Heart left ventricle (tissue), 16 donors: Measurements from ENCODE around the gene TACC3. TPM values are rescaled to one million over a fixed set of nuclear protein-coding genes. Genes with fewer than 3 reads are reported as not detected.
A peak's percentile ranks its signal among the peaks of the same experiment; 100 is the strongest.

Experiments
- ATAC-seq, 4 donors: fragments of 200-7000 bp; cut with Tn5 transposase; one replicate each; pipeline ENCODE4 v1.9.1; 2020 to 2022; ENCODE audit warnings: moderate library complexity in 4 of 4, mild to moderate bottlenecking in 3 of 4, moderate number of reproducible peaks in 1 of 4
- DNase-seq, 5 donors: peaks; one replicate each; pipeline ENCODE4 v3.0.0-alpha.2; 2020
- H3K27ac ChIP-seq, 12 donors: fragments of 200-600 bp; sonication (generic) in 4 of 12; one replicate each; pipeline versions ENCODE4 v1.5.0 to v1.8.0; 2016 to 2022; ENCODE audit warnings: mild to moderate bottlenecking in 2 of 12
- H3K27me3 ChIP-seq, 9 donors: fragments of 200-600 bp; sonication (generic) in 2 of 9; one replicate each; pipeline versions ENCODE4 v1.5.1 to v1.8.0; 2016 to 2022; ENCODE audit warnings: mild to moderate bottlenecking in 3 of 9
- H3K36me3 ChIP-seq, 9 donors: fragments of 200-600 bp; sonication (generic) in 2 of 9; one replicate each; pipeline versions ENCODE4 v1.5.0 to v1.8.0; 2018 to 2022; ENCODE audit warnings: mild to moderate bottlenecking in 2 of 9
- H3K4me1 ChIP-seq, 12 donors: fragments of 200-600 bp; sonication (generic) in 4 of 12; one replicate each; pipeline versions ENCODE4 v1.5.0 to v1.8.0; 2016 to 2022; ENCODE audit warnings: mild to moderate bottlenecking in 3 of 12
- H3K4me3 ChIP-seq, 12 donors: fragments of 200-600 bp; sonication (generic) in 4 of 12; one replicate each; pipeline versions ENCODE4 v1.5.0 to v1.8.0; 2017 to 2022; ENCODE audit warnings: mild to moderate bottlenecking in 9 of 12, moderate library complexity in 4 of 12
- H3K9me3 ChIP-seq, 12 donors: fragments of 200-600 bp; sonication (generic) in 4 of 12; one replicate each; pipeline versions ENCODE4 v1.5.0 to v1.8.0; 2016 to 2022; ENCODE audit warnings: mild to moderate bottlenecking in 1 of 12
- CTCF ChIP-seq, 12 donors: fragments of 200-600 bp; sonication (generic) in 4 of 12; IDR thresholded peaks; one replicate each; pipeline versions ENCODE4 v1.5.0 to v1.8.0; 2018 to 2022; ENCODE audit warnings: antibody characterized with exemption in 12 of 12, mild to moderate bottlenecking in 5 of 12
- POLR2A ChIP-seq, 2 donors: fragments of 450-650 bp; IDR thresholded peaks; one replicate each; pipeline ENCODE4 v1.6.1; 2017; ENCODE audit warnings: antibody characterized with exemption in 2 of 2, mild to moderate bottlenecking in 2 of 2, moderate library complexity in 2 of 2
- WGBS, 4 donors: extraction: QIAGEN DNeasy Blood & Tissue Kit in 2 of 4; methylation state at CpG; one replicate each; pipeline versions ENCODE4 v1.1.5 to v1.1.7; 2013 to 2018; 5-methylcytosine and 5-hydroxymethylcytosine counted together
- intact Hi-C, 10 donors: fragments of 100-400 bp; cut with DNase I; formaldehyde crosslinking; loops; one replicate each; pipeline versions ENCODE4 v1.11.1 to v1.14.2; 2022
- polyA plus RNA-seq, 2 donors: library from polyadenylated mRNA; stranded (reverse); fragments of 200-250 nt; gene quantifications; one replicate each; pipeline ENCODE4 v1.2.3, GENCODE V29; 2013
- total RNA-seq, 9 donors: library from RNA; depleted of rRNA in 2 of 9; stranded (reverse); fragments of >200 nt in 2 of 9; fragmentation: NEBNext Ultra II Directional in 3 of 9; extraction: Animal tissue kit (Norgen Biotek cat#: 25700) in 3 of 9; gene quantifications; one replicate each; pipeline versions ENCODE4 v1.1.0 to v1.2.4, GENCODE V29; 2016 to 2023
- donor health status: ischemic (EF 13 %, LVEDD 7.1; RV severe dilation, severe dysfunction).
- donor health status: healthy with polysubstance abuse.
- donor health status: DM: no; HTN: yes; CAD: no.
- donor health status: DM: no; HTN: no; CAD: no.
- donor health status: ischemic (EF 25% LVEDD 6.9; RV normal size, moderate dysfunction).
- donor health status: ischemic (EF 25% LVEDD 5.7; RV mildly dilated, moderate dysfunction).
- donor health status: healthy.
- donor health status: DM: yes; HTN: yes; CAD: no.
- donor health status: ischemic (EF 35%, LVEDD 5.7; RV mildly dilated, moderate dysfunction).
- donor health status: nonischemic (EF 11% LVEDD 7.7; RV severe dilation, severe dysfunction).
- donor health status: DM: yes; HTN: yes; CAD: no.
- donor health status: PGD.
- donor health status: ischemic (EF 29% LVEDD 5.4; RV normal size, mild dysfunction).
- donor health status: nonischemic (EF 23%, LVEDD 6.1; RV moderate dilation, normal function).

TACC3 gene
- total and polyA plus RNA-seq, 11 donors = 2.9 to 19.1 (median 6.1) TPM

GRCh38 chr4:1758306-1759121 is 37.2 kb downstream of the TACC3 start:
- DNase-seq (no peak), ATAC-seq (no peak)
- H3K27ac ChIP-seq = peak overlapping the region in 3 of 12 donors; percentile 4 to 43 (median 13)
- intact Hi-C loops = loop anchor here in 2 of 10 donors (5.0 kb wide), 2 partner anchors 34 to 39 kb away; partner anchors contain the start of gene FGFR3 (in 1 of the 2)
- peaks cover 0 to 13% (median 4%) of the 10 kb centered on the region in 12 donors for H3K4me1 ChIP-seq
- no peaks in the 10 kb centered on the region for H3K36me3 ChIP-seq
- H3K9me3 ChIP-seq = no peaks in the 10 kb centered on the region
- H3K4me3 ChIP-seq = no peak overlapping the region
- H3K27me3 ChIP-seq = peaks cover 0 to 5% (median 0%) of the 10 kb centered on the region in 9 donors
- 86 to 93% (median 89%) methylated on average over 20 to 27 of the region's 27 CpGs for WGBS, 4 donors
- TF ChIP-seq CTCF (IDR thresholded peaks at IDR 0.05) = no peak
- no peak for TF ChIP-seq POLR2A (IDR thresholded peaks at IDR 0.05)

GRCh38 chr4:1759170-1759817 is 38.0 kb downstream of the TACC3 start:
- WGBS, 4 donors = 75 to 90% (median 77%) methylated on average over 17 to 19 of the region's 19 CpGs
- peaks cover 0 to 18% (median 7%) of the 10 kb centered on the region in 12 donors for H3K4me1 ChIP-seq
- peak overlapping the region in 5 of 12 donors; percentile 4 to 67 (median 33) for H3K27ac ChIP-seq
- no peak for TF ChIP-seq CTCF (IDR thresholded peaks at IDR 0.05)
- no peak for TF ChIP-seq POLR2A (IDR thresholded peaks at IDR 0.05)
- H3K4me3 ChIP-seq = no peak overlapping the region
- DNase-seq = peak in 1 of 5 donors; percentile 34
- ATAC-seq = peak in 1 of 4 donors; percentile 38
- no peaks in the 10 kb centered on the region for H3K9me3 ChIP-seq
- H3K36me3 ChIP-seq = no peaks in the 10 kb centered on the region
- intact Hi-C loops = loop anchor here in 2 of 10 donors (5.0 kb wide), 2 partner anchors 33 to 38 kb away; partner anchors contain the start of gene FGFR3 (in 1 of the 2)
- H3K27me3 ChIP-seq = peaks cover 0 to 12% (median 0%) of the 10 kb centered on the region in 9 donors

GRCh38 chr4:1759818-1760223 is 38.5 kb downstream of the TACC3 start:
- H3K4me1 ChIP-seq = peaks cover 0 to 18% (median 7%) of the 10 kb centered on the region in 12 donors
- H3K9me3 ChIP-seq = no peaks in the 10 kb centered on the region
- TF ChIP-seq CTCF (IDR thresholded peaks at IDR 0.05) (no peak), POLR2A (IDR thresholded peaks at IDR 0.05) (no peak)
- DNase-seq (no peak), ATAC-seq (no peak)
- intact Hi-C loops = loop anchor here in 3 of 10 donors (5.0 kb wide), 3 partner anchors 32 to 42 kb away; partner anchors contain the start of gene FGFR3 (in 1 of the 3)
- peaks cover 0 to 16% (median 0%) of the 10 kb centered on the region in 9 donors for H3K27me3 ChIP-seq
- no peak overlapping the region for H3K4me3 ChIP-seq
- peak overlapping the region in 4 of 12 donors; percentile 14 to 67 (median 34) for H3K27ac ChIP-seq
- WGBS, 4 donors = 72 to 93% (median 85%) methylated on average over 6 to 13 of the region's 13 CpGs
- H3K36me3 ChIP-seq = no peaks in the 10 kb centered on the region
